Upper lobe of right lung (tissue), 1 donor: ENCODE data around the gene CARS2. TPM values are rescaled to one million over a fixed set of nuclear protein-coding genes. Genes with fewer than 3 reads are reported as not detected.
A peak's percentile ranks its signal among the peaks of the same experiment; 100 is the strongest.

Experiments used
- ATAC-seq: fragments of 200-7000 bp; cut with Tn5 transposase; one replicate; pipeline ENCODE4 v1.9.1; 2020; ENCODE audit warnings: mild to moderate bottlenecking, moderate library complexity
- DNase-seq: peaks from one replicate; pipeline ENCODE4 v3.0.0-alpha.2; 2020
- H3K27ac ChIP-seq: fragments of 200-600 bp; one replicate; pipeline ENCODE4 v1.8.0; 2022
- H3K27me3 ChIP-seq: fragments of 200-600 bp; one replicate; pipeline ENCODE4 v1.8.0; 2022; ENCODE audit warnings: mild to moderate bottlenecking
- H3K36me3 ChIP-seq: fragments of 200-600 bp; one replicate; pipeline ENCODE4 v1.8.0; 2022
- H3K4me1 ChIP-seq: fragments of 200-600 bp; one replicate; pipeline ENCODE4 v1.8.0; 2022
- H3K4me3 ChIP-seq: fragments of 200-600 bp; one replicate; pipeline ENCODE4 v1.8.0; 2022; ENCODE audit warnings: mild to moderate bottlenecking
- H3K9me3 ChIP-seq: fragments of 200-600 bp; one replicate; pipeline ENCODE4 v1.8.0; 2022
- CTCF ChIP-seq: fragments of 200-600 bp; IDR thresholded peaks from one replicate; pipeline ENCODE4 v1.8.0; 2022; ENCODE audit warnings: antibody characterized with exemption
- intact Hi-C: fragments of 100-400 bp; cut with DNase I; formaldehyde crosslinking; loops from one replicate; pipeline ENCODE4 v1.11.0; 2022
- long read RNA-seq: library from polyadenylated mRNA; unstranded; transcript quantifications from one replicate; pipeline ENCODE4 v2.0.0, GENCODE V29; 2021
- total RNA-seq: library from RNA; stranded (reverse); fragmentation: NEBNext Ultra II Directional; extraction: Animal tissue kit (Norgen Biotek cat#: 25700); gene quantifications from one replicate; pipeline ENCODE4 v1.2.1, GENCODE V29; 2021
- donor health status: DM: no; HTN: yes; CAD: no; lungs with severe emphysema.

The CARS2 gene
- 69.5 TPM for total RNA-seq
- long read RNA-seq, transcript CARS2-224 (2 exons, 3,516 nt) = minor isoform, 5 of 97 reads
- long read RNA-seq, transcript CARS2-201 (15 exons, 1,879 nt) = major isoform, 46 of 97 reads
- long read RNA-seq, partial matches to known transcripts = 5 of 97 reads
- long read RNA-seq, other reads (novel, unspliced or antisense) = 40 of 97 reads

- intact Hi-C loops = no loop called here
- H3K4me1 ChIP-seq = peaks cover 35% of the 10 kb centered on the region
These were observed at the start of gene CARS2 for GRCh38 chr13:110705826-110706569. TSS of gene CARS2 (minus strand) at chr13:110706116. CDS start at chr13:110706093, 23 bp downstream.

GRCh38 chr13:110748271-110748670 is 42.4 kb upstream of the CARS2 start:
- DNase-seq = no peak
- TF ChIP-seq CTCF = no peak

More at GRCh38 chr13:110705826-110706569, at the start of gene CARS2:
- Histone ChIP-seq H3K36me3 (peaks cover 7% of the 10 kb centered on the region), H3K4me3 (peak within 1 kb of the TSS; percentile 75), H3K9me3 (no peaks in the 10 kb centered on the region), H3K27me3 (no peaks in the 10 kb centered on the region), H3K27ac (peak within 1 kb of the TSS; percentile 85)
- peak; percentile 98 for ATAC-seq
- DNase-seq = peak; percentile 99
- TF ChIP-seq CTCF = no peak

DNA sequence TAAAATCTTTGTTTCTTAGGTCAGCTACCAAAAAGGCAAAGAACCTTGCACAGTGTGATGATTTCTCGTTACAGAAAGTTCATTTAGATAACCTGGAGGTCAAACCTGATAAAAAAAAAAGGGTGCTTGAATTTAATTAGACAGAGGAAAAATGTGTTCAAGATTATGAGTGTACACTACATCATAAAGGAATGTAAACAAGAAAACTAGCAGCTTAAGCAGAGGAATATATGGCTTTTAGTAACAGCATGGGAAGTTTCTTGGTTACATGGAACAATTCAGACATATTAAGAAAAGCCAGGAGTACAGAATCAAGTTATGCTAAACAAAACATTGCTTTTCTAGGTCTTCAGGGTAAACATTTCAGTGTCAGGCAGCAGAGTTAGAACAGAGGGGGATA is 40.5 kb upstream of the CARS2 start:
- intact Hi-C loops = no loop called here
- H3K36me3 ChIP-seq = no peaks in the 10 kb centered on the region
- DNase-seq (no peak), ATAC-seq (no peak)
- H3K4me3 ChIP-seq = no peak overlapping the region
- TF ChIP-seq CTCF = no peak
- H3K27ac ChIP-seq = no peak overlapping the region
- no peaks in the 10 kb centered on the region for H3K27me3 ChIP-seq
- H3K9me3 ChIP-seq = no peaks in the 10 kb centered on the region
- no peaks in the 10 kb centered on the region for H3K4me1 ChIP-seq

More at GRCh38 chr13:110748271-110748670, 42.4 kb upstream of the CARS2 start:
- Histone ChIP-seq H3K4me1 (no peaks in the 10 kb centered on the region), H3K4me3 (no peak overlapping the region), H3K27ac (no peak overlapping the region), H3K36me3 (no peaks in the 10 kb centered on the region), H3K9me3 (no peaks in the 10 kb centered on the region), H3K27me3 (no peaks in the 10 kb centered on the region)
- intact Hi-C loops = no loop called here
- no peak for ATAC-seq

DNA sequence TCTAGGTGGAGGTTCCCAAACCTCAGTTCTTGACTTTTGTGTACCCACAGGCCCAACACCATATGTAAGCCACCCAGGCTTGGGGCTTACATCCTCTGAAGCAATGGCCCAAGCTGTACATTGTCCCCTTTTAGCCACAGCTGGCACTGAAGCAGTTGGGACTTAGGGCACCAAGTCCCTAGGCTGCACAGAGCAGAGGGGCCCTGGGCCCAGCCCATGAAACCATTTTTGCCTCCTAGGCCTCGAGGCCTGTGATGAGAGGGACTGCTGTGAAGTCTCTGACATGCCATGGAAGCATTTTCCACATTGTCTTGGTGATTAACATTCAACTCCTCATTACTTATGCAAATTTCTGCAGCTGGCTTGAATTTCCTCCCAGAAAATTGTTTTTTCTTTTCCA is 37.8 kb upstream of the CARS2 start:
- DNase-seq (no peak), ATAC-seq (no peak)
- H3K4me1 ChIP-seq = no peaks in the 10 kb centered on the region
- no peak for TF ChIP-seq CTCF
- no peak overlapping the region for H3K27ac ChIP-seq
- intact Hi-C loops = no loop called here
- no peaks in the 10 kb centered on the region for H3K36me3 ChIP-seq
- no peaks in the 10 kb centered on the region for H3K27me3 ChIP-seq
- no peaks in the 10 kb centered on the region for H3K9me3 ChIP-seq
- H3K4me3 ChIP-seq = no peak overlapping the region

DNA sequence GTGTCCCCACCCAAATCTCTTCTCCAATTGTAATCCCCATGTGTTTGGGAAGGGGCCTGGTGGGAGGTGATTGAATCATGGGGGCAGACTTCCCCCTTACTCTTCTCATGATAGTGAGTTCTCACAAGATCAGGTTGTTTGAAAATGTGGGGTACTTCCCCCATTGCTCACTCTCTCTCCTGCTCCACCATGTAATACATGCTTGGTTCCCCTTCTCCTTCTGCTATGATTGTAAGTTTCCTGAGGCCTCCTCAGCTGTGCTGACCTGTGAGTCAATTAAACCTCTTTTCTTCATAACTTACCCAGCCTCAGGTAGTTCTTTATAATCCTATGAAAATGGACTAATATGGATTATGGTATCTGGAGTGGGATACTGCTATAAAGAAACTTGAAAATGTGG is 31.6 kb upstream of the CARS2 start:
- no peaks in the 10 kb centered on the region for H3K36me3 ChIP-seq
- no peaks in the 10 kb centered on the region for H3K9me3 ChIP-seq
- no peak for TF ChIP-seq CTCF
- DNase-seq = no peak
- intact Hi-C loops = no loop called here
- no peak overlapping the region for H3K27ac ChIP-seq
- H3K4me3 ChIP-seq = no peak overlapping the region
- no peaks in the 10 kb centered on the region for H3K4me1 ChIP-seq
- H3K27me3 ChIP-seq = no peaks in the 10 kb centered on the region
- no peak for ATAC-seq
